GM12875 (cell line): ENCODE results near the gene NDEL1.

Experiments
- H3K4me3 ChIP-seq: one replicate; pipeline ENCODE4 v1.5.1; 2011; ENCODE audit warnings: low read depth, low read length, control low read depth
- CTCF ChIP-seq: IDR thresholded peaks from 2 replicates; pipeline ENCODE4 v1.5.1; 2011; ENCODE audit warnings: low read depth, mild to moderate bottlenecking, control low read depth, inconsistent platforms, low read length, moderate library complexity, borderline replicate concordance; ENCODE audit not compliant: insufficient read depth

The NDEL1 gene

GRCh38 chr17:8488901-8489300 lies 53.2 kb downstream of the NDEL1 start:
- no peak overlapping the region for H3K4me3 ChIP-seq
- TF ChIP-seq CTCF = no peak

- no peak for TF ChIP-seq CTCF
Measured at GRCh38 chr17:8489841-8490240, 54.2 kb downstream of the NDEL1 start.

GRCh38 chr17:8490256-8491023 lies 54.8 kb downstream of the NDEL1 start:
- TF ChIP-seq CTCF = no peak
- H3K4me3 ChIP-seq = no peak overlapping the region

More at GRCh38 chr17:8489841-8490240, 54.2 kb downstream of the NDEL1 start:
- H3K4me3 ChIP-seq = no peak overlapping the region

- H3K4me3 ChIP-seq = no peak overlapping the region
- TF ChIP-seq CTCF = no peak
Measured at GRCh38 chr17:8492121-8492520, 56.4 kb downstream of the NDEL1 start.

- no peak for TF ChIP-seq CTCF
- H3K4me3 ChIP-seq = no peak overlapping the region
Measured at GRCh38 chr17:8494021-8494420, 58.3 kb downstream of the NDEL1 start.

- no peak for TF ChIP-seq CTCF
- H3K4me3 ChIP-seq = no peak overlapping the region
Measured at GRCh38 chr17:8494506-8495111, 58.9 kb downstream of the NDEL1 start.

GRCh38 chr17:8496081-8496480 lies 60.4 kb downstream of the NDEL1 start:
- TF ChIP-seq CTCF = no peak
- H3K4me3 ChIP-seq = no peak overlapping the region
